ENCODE data around the gene CTSF.
"Not testable (repeated sequence)": the region's sequence is repeated elsewhere in the genome, so short reads cannot be mapped to it uniquely, and the experiment has no call there.

The CTSF gene

GRCh38 chr11:66589996-66590675 is 21.7 kb upstream of the CTSF start:
- no peak for DNase-seq

- DNase-seq, result not testable (repeated sequence)
Measured at GRCh38 chr11:66589315-66589714, 20.9 kb upstream of the CTSF start.

- no peak for DNase-seq
Measured at GRCh38 chr11:66586136-66586535, 17.7 kb upstream of the CTSF start.

- DNase-seq, result not testable (repeated sequence)
Measured at GRCh38 chr11:66585447-66585846, 17.0 kb upstream of the CTSF start.

GRCh38 chr11:66582565-66583147 is 14.2 kb upstream of the CTSF start:
- DNase-seq, result not testable (repeated sequence)

- no peak for DNase-seq
Measured at GRCh38 chr11:66581261-66581660, 12.9 kb upstream of the CTSF start.

- DNase-seq, result peak; percentile 62 to 90
Measured at GRCh38 chr11:66580803-66581202, 12.4 kb upstream of the CTSF start.

- peak; percentile 77 to 87 for DNase-seq
Measured at GRCh38 chr11:66579017-66579606, 10.7 kb upstream of the CTSF start.

- no peak for DNase-seq
Measured at GRCh38 chr11:66570850-66571180, 2.4 kb upstream of the CTSF start.

GRCh38 chr11:66570079-66570849 is 1.9 kb upstream of the CTSF start:
- DNase-seq, result no peak

- no peak for DNase-seq
Measured at GRCh38 chr11:66569076-66569475, 670 bp upstream of the CTSF start.

- no peak for DNase-seq
Measured at GRCh38 chr11:66567787-66568123, 651 bp downstream of the CTSF start.

GRCh38 chr11:66566221-66566620 is 2.2 kb downstream of the CTSF start:
- no peak for DNase-seq

GRCh38 chr11:66564984-66565383 is 3.4 kb downstream of the CTSF start:
- no peak for DNase-seq

- DNase-seq, result no peak
Measured at GRCh38 chr11:66564538-66564937, 3.9 kb downstream of the CTSF start.

- no peak for DNase-seq
Measured at GRCh38 chr11:66563832-66564231, 4.6 kb downstream of the CTSF start.

- DNase-seq, result no peak
Measured at GRCh38 chr11:66562907-66563583, 5.4 kb downstream of the CTSF start.

GRCh38 chr11:66562275-66562674 is 6.1 kb downstream of the CTSF start:
- no peak for DNase-seq

- DNase-seq, result no peak
Measured at GRCh38 chr11:66561975-66562248, 6.5 kb downstream of the CTSF start.

- no peak for DNase-seq
Measured at GRCh38 chr11:66561178-66561974, 7.0 kb downstream of the CTSF start.

- DNase-seq, result no peak
Measured at GRCh38 chr11:66559866-66560676, 8.3 kb downstream of the CTSF start.
